Activated CD8-positive, alpha-beta memory T cell treated with anti-CD3 and anti-CD28 coated beads for 4 hours (primary cell): ENCODE results near the gene NCOA3.

Experiments
- DNase-seq, 2 donors: peaks; one replicate each; pipeline ENCODE4 v3.0.0-alpha.2; 2020; ENCODE audit warnings: low read depth in 2 of 2

The NCOA3 gene

DNA sequence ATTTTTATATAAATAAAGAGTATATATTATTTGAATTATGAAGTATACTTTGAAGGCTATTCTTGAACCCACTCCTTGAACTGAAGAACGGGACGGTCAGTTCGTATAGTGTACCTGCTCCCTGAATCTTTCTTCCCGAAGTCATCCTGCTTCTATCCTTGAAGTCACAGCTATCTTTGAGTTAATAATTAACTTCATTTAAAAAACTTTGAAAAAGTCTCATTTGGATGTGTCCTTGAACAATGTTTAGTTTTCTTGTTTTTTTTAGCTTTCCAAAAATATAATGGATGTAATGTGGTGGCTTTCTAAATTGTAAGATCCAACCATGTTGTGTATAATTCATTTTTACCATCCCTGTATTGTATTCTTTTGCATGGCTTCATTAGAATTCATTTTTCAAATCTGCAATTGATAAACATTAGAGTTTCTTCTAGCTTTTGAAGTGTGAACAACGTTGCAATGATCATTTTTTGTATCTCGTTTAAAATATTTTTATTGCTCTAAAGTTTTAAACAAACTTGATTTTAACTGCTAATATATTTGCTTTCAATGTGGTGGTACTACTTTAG, 94.4 kb downstream of the NCOA3 start:
- no peak for DNase-seq

DNA sequence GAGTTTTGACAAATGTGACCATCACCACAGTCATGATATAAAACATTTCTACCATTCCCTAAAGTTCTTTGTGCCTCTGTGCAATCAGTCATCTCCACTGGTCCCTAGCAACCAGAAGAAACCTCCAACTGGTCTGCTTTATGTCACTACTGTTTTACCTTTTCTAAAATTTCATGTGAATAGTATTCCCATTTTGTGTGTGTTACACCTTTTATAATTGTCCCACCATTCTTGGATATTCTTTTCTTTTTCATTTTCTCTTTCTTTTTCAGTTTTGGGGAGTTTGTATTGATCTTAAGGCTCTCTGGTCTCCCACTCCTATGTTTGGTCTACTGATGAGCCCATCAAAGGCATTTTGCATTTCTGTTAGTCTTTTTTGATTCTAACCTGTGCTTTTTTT, 95.4 kb downstream of the NCOA3 start:
- DNase-seq: no peak

DNA sequence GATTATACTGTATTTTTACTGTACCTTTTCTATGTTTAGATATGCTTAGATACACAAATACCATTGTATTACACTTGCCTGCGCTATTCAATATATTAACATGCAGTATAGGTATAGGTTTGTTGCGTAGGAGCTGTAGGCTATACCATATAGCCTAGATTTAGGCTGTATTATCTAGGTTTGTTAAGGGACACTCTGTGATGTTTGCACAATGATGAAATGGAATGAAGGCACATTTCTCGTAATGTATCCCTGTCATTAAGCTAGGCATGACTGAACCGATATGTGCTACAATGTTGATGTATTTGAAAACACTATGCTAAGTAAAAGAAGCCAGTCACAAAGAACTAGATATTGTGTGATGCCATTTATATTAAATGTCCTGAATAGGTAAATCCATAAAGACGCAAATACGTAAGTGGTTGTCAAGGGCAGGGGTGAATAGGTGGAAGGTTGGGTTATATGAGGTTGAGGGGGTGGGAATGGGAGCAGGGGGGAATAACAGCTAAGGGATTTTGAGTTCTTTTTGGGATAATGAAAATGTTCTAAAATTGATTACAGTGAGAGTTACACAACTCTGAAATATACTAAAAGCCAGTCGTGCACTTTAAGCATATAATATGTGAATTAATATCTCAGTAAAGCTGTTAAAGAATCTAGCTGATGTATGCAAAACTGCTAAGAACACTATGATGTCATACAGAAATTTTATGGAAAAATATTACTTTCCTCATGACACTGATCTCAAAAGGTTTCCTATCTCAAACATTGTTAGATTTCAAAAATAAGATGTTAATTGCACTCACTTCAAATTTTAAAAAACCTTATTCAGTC, 97.4 kb downstream of the NCOA3 start:
- DNase-seq: no peak

DNA sequence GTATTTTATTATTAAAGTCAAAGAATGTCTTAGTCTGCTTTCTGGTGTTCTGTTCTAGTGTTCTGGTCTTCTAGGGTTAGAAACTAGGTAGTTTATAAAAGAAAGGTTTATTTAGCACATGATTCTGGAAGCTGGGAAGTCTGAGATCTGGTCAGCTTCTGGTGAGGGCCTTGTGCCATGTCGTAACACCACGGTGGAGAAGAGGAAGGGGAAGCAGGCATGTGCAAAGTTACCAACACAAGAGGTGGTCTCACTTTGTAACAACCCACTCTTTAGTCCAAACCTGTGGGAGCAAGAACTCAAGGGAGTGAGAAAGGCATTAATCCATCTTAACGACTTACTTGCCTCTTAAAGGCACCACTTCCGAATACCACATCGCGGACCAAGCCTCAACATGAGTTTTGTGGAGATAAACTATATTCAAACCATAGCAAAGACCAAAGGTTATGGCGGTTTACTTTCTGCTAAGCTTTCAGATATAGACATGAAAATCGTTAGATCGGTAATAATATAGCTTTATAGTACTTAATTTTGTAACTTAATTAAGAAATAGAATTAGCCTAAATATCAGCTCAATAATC, 99.4 kb downstream of the NCOA3 start:
- DNase-seq: no peak

DNA sequence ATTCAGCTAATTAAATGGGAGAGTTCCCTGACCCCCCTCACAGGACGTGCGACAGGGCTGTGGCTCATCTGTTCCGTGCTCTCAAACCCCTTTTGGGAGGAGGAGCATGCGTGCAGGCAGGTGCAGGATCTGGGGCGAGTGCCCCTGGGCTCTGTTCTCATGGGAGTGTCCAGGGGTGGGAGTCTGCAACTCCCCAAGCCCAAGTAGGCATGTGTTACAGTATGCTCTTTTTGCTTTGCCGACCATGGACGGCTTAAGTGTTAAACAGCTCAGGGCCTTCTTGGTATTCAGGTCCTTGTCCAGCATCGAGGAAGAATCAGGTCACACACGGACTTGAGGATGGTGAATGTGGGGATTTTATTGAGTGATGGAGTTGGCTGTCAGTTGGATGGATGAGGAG, 101.6 kb downstream of the NCOA3 start:
- DNase-seq: no peak

DNA sequence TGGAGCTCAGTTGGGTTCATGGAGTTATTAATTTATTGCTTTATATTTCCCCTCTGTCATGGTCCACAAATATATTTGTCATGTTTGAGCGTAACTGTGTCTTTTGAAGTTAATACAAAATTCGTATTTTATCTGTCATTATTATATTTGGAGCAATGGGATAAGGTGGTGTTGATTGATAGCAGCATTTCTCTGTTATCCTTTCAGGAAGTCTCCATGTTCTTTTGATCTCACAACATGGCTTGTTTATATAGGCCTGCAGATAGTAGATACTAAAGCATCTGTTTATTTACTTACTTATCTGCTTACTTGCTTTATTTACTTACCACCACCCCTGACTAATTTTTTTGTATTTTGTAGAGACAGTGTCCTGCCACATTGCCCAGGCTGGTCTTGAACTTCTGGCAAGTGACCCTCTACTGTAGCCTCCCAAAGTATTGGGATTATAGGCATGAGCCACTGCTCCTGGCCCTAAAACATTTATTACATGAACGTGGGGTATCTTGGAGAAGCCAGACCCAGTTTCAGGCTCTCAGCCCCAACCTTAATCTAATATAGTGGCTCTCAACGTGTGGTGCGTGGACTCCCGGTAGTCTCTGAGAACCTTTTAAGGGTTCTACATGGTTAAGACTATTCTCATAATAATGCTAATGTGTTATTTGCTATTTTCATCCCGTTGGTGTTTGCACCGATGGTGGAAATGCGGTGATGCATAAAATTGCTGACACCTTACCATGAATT, 104.2 kb downstream of the NCOA3 start:
- no peak for DNase-seq

DNA sequence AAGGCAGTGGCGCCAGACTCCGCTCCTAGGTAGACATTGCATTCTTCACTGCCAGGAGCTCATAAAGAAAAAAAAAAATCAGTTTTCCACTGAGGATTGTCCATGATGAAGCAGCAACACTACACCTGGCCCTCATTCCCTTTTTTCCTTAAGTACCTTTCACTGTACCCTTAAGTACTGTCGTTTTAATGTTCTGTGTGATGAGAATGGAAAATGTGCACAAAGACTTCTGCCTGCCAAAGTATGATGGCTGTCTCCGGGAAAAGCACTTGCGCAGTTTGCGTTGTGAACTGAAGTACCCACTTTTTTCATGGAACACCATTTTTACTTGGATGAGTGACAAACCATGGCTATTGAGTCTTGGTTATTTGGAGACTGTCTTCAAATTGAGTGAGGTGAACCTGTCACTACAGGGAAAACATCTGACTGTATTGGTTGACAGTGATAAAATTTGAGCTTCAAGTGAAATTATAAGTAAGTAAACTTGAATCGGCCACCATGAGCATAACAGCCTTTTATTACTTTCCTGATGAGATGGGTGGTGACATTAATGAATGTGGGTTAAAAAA, 104.8 kb downstream of the NCOA3 start:
- DNase-seq: no peak

DNA sequence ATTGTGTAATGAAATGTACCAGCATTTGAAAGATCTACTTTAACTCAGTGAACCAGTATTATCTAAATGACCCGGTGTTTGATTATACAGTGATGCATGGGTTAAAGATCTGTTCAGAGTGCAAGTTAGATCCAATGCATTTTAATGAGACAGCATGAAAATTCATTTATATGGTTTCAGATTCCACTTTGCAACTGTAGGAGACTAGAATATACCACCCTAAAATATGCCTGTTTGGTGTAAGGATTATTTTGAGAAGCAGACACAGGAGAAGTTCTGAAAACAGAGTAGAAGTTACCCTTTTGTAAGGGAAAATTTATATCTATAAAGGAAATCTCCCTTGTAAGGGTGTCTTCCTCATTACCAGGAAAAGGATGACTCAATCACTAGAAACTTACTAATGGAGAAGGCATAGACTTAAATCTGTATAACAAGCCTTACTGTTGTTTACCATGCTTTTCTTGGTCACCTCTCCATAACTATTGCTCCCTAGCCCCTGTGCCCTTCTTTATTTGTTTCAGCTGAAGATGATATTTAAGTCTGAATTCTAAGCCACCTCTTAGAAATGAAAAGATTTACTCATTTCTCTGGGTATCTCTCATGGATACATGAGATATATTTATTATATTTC, 105.4 kb downstream of the NCOA3 start:
- no peak for DNase-seq

DNA sequence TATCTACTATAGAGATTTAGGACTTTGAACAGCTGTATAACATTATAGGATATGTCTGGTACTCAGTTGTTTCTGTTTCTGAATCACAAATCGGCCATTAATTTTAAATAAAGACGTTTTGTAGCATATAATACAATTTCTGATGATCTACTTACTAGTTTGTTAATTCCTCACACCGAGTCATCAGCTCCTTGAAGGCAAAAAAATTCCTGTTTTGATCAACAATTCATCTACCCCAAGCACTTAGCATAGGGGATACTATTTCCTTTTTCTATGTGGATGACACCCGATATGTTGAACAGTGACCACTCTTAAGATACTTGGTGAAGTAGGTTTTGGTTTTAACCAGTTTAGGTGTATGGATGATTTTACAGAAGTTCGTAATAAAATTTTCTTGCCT, 107.3 kb downstream of the NCOA3 start:
- no peak for DNase-seq

DNA sequence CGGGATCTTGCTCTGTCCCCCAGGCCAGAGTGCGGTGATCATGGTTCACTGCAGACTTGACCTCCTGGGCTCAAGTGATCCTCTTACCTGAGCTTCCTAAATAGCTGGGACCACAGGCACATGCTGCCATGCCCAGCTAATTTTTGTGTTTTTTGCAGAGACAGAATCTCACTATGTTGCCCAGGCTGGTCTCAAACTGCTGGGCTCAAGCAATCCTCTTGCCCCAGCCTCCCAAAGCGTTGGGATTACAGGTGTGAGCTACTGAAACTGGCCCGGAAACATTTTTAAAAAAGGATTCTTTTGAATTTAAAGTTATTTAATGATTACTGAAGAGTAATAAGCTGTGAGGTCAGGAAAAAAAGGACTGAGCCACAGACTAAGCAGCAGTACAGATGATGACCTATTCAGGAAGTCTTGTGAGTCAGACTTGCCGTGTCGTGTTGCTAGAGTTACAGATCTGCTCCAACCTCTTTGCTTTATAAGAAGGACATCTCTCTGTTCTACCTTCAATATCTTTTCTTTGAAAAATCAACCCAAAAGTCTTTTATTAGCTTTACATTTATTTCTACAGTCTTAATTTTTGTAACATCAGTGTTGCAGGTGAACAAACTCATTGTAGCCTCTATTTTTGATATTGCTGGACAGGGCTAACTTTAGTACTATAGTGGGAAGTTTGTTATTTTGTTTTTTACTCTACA, 108.7 kb downstream of the NCOA3 start:
- peak; percentile 66 to 77 for DNase-seq

DNA sequence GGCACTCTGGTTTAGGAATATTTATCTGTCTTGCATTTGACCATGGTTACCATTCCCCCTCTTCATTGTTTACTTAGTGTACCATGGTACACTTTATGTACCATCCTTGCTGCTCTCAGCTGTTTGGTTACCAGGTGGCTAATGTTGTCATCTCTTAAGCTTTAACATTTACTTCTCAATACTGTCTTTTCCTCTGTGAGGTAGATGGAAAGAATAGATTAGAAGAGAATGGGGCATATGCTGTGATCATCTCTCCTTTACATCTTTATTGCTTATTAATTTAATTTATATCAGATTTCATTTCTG, 109.2 kb downstream of the NCOA3 start:
- DNase-seq: no peak

DNA sequence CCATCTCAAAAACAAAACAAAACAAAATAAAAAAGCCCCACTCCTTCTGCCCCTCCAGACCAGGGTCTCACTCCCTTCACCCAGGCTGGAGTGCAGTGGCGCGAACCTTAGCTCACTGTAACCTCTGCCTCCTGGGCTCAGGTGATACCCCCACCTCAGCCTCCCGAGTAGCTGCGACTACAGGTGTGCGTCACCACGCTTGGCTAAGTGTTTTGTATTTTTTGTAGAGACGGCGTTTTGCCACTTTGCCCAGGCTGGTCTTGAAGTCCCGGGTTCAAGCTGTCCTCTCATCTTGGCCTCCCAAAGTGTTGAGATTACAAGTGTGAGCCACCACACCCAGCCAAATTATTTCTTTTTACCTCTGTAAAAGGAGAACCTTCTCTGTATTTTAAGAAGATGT, 110.1 kb downstream of the NCOA3 start:
- DNase-seq: no peak

DNA sequence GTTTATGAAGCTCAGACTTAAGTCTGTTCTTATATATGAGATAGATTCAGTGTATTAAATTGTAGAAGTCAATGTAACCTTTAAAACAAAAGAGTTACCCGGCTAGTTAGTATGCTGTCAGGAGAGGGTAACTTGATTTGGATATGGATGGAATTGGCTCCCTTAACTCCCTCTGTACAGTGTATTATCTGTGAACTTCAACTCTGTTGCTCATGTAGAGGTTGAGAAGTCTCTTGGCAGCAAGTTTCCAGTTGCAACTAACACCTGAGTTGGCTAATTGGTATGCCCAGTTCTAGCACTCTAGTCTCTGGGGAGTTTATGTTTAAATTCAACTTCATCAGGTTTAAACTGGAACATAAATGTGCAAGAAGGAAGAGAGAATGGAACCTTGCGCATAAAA, 111.0 kb downstream of the NCOA3 start:
- DNase-seq: no peak

DNA sequence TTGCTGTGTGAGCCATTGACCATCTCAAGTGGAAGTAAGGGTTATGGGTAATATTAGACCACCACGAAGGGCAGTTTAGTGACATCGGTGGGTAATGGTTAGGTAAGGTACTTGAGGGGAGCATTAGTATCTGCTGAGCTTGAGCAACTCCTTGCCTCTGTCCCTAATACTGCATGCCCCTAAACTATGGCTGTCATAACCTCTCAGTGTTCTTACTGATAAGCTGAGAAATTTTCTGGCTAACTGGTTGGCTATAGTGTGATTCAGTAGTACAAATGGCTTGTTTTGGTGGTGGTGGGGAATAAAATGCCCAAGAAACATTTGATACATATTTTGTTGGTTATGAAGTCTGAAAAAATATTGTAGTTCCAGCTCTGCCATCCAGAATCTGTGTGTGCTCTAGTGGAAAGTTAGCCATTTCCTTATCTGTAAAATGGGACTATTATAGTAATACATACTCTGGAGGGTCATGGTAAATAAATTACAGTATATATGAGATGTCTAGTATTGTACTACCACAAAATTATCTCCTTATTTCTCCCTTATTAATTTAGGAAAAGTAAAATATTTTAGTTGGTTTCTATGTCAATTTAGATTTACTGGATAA, 113.1 kb downstream of the NCOA3 start:
- DNase-seq: no peak

DNA sequence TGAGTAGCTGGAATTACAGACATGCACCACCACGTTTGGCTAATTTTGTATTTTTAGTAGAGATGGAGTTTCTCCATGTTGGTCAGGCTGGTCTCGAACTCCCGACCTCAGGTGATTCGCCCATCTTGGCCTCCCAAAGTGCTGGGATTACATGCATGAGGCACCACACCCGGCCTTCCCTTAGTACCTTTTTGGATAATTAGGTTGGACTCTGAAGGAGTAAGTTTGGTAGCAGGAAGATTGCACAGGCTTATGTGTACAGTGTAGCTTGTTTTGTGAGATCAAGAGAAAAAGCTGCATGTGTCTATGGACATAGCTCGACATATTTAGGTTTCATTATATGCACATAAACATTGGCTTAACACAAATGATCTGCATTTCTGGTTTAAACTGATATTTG, 116.8 kb downstream of the NCOA3 start:
- DNase-seq: no peak

DNA sequence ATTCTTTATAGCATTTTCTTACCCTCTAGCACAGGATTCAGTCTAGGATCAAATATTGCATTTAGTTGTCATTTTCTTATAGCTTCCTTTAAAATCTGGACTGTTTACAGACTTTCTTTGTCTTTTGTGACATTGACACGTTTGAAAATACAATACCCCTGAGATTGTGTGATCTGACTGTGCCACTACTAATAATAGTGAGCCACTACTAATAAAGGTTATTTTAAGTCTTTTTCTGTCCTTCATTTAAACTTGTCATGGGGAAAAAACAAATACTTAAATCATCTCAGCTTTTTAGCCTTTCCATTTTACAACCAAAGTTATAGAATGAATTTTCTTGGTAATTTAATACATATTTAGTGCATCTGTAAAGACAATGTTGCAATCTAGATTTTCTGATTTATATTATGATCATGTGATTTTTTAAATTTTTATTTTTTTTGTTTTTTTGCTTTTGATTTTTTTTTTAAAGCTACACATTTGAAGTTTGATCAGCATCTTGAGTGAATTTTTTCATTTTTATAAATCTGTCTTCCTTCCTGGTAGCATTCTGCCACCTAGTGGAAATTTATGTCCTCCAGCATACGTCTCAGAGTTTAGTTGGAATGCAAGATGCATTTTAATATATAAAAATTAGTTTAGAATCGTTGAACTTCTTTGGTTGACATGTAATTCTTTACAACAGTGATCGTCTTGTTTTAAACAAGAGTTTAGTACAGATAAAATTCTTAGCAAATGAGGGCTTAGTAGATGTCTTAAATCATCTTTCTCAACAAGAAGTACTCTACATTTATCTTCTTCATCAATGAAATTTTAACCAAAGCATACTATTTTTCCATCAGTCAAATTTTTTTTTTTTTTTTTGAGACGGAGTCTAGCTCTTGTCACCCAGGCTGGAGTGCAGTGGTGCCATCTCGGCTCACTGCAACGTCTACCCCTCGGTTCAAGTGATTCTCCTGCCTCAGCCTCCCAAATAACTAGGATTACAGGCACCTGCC, 119.4 kb downstream of the NCOA3 start:
- no peak for DNase-seq

DNA sequence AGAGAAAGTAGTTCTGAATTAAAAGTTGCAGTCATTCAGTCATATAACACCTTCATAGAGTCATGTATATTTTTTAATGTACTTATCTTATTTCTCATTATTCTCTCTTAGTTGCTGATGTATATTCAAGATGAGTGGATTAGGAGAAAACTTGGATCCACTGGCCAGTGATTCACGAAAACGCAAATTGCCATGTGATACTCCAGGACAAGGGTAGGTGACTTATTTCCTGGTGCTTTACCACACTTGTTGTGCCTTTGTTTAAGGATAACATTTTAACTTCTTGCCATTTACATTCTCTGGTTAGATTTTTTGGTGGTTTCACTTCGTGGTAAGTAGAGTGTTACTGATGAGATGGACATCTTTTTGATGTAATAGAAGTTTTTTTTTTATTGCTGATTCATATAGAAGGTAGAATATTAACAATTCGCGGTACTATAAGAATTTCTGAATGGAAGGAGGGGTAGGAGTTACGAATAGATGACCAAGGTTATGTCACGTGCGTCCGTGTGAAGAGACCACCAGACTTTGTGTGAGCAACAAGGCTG, 120.5 kb downstream of the NCOA3 start:
- no peak for DNase-seq

DNA sequence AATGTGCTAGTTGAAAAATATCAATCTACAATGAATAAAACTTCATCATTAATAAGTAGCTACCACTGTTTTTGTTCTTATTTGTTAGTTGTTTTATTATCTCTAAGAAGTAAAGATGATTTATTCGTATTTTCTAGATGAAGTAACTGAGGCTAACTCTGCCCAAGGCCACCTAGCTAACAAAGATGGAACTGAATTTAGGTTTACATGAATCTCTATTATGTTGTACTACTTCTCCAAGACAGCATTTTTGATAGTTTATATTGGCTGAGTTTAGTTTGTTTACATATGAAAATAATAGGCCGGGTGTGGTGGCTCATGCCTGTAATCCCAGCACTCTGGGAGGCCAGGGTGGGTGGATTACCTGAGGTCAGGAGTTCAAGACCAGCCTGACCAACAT, 121.5 kb downstream of the NCOA3 start:
- no peak for DNase-seq

DNA sequence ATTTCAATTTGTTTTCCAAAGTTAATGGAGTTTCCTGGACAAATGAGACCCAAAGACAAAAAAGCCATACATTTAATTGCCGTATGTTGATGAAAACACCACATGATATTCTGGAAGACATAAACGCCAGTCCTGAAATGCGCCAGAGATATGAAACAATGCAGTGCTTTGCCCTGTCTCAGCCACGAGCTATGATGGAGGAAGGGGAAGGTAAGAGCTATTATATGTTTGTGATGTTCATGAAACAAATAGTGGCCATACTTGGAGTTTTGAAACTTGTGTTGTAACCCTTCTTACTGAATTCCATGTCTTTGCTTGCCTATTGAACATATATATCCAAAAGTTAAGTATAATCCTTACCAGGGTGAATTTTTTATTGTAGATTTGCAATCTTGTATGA, 125.9 kb downstream of the NCOA3 start:
- DNase-seq: no peak
